HEK293 (cell line): ENCODE measurements around the gene AATK.
"Not testable (repeated sequence)": the region's sequence is repeated elsewhere in the genome, so short reads cannot be mapped to it uniquely, and the experiment has no call there.

Source experiments
- CTCF ChIA-PET: fragments of 350-600 bp; formaldehyde crosslinking; extraction: SDS; loops from one replicate; lab custom pipeline; 2021; ENCODE audit warnings: antibody characterized with exemption; lab: Yijun Ruan, JAX
- POLR2A ChIA-PET: fragments of 300-600 bp; formaldehyde crosslinking; extraction: SDS; loops from one replicate; lab custom pipeline; 2020; ENCODE audit warnings: antibody characterized with exemption, inconsistent platforms; lab: Yijun Ruan, JAX
- H3K27ac ChIP-seq: fragments of 200-500 bp; sonication (Bioruptor generic); 2 replicates; pipeline ENCODE4 v1.5.1; 2014; ENCODE audit warnings: low read depth, low read length, control low read depth, inconsistent platforms; ENCODE audit errors: extremely low read depth
- H3K36me3 ChIP-seq, 2 experiments: fragments of 200-500 bp in 1 of 2; sonication (Bioruptor generic) in 1 of 2; 1 replicate in 1 of 2; 2 replicates in 1 of 2; pipeline ENCODE4 v1.5.1; 2014 to 2017; ENCODE audit warnings: inconsistent platforms in 2 of 2, low read length in 2 of 2; ENCODE audit not compliant: control insufficient read depth in 2 of 2, insufficient read depth in 1 of 2
- H3K4me1 ChIP-seq: fragments of 200-500 bp; sonication (Bioruptor generic); 2 replicates; pipeline ENCODE4 v1.5.1; 2014; ENCODE audit warnings: mild to moderate bottlenecking, low read length, inconsistent platforms; ENCODE audit not compliant: control insufficient read depth, insufficient read depth
- H3K4me3 ChIP-seq: 2 replicates; pipeline ENCODE4 v1.5.1; 2011; ENCODE audit warnings: low read depth, mild to moderate bottlenecking, control low read depth, low read length, moderate library complexity
- H3K9me3 ChIP-seq: fragments of 200-500 bp; sonication (Bioruptor generic); 2 replicates; pipeline ENCODE4 v1.5.1; 2014; ENCODE audit warnings: low read depth, low read length, inconsistent platforms; ENCODE audit not compliant: control insufficient read depth, insufficient read depth
- EGR2 ChIP-seq: fragments of 450-650 bp; formaldehyde crosslinking; IDR thresholded peaks from 2 replicates; pipeline ENCODE4 v1.5.1; 2016; ENCODE audit warnings: low read depth, missing biosample characterization, missing genetic modification characterization
- ZBTB1 ChIP-seq: fragments of 450-650 bp; formaldehyde crosslinking; IDR thresholded peaks from 2 replicates; pipeline ENCODE4 v1.5.1; 2016; ENCODE audit warnings: missing biosample characterization, missing genetic modification characterization
- ZFHX2 ChIP-seq: fragments of 450-650 bp; formaldehyde crosslinking; conservative IDR thresholded peaks from 2 replicates; pipeline ENCODE4 v1.5.1; 2016; ENCODE audit warnings: missing biosample characterization, missing genetic modification characterization
- ZNF302 ChIP-seq: fragments of 450-650 bp; formaldehyde crosslinking; IDR thresholded peaks from 2 replicates; pipeline ENCODE4 v1.5.1; 2016; ENCODE audit warnings: missing biosample characterization, missing genetic modification characterization, low read depth
- ZNF530 ChIP-seq: fragments of 450-650 bp; formaldehyde crosslinking; IDR thresholded peaks from 2 replicates; pipeline ENCODE4 v1.5.1; 2016; ENCODE audit warnings: low read depth, missing biosample characterization, missing genetic modification characterization
- ZSCAN16 ChIP-seq: fragments of 450-650 bp; formaldehyde crosslinking; IDR thresholded peaks from 2 replicates; pipeline ENCODE4 v1.5.1; 2016; ENCODE audit warnings: missing biosample characterization, missing genetic modification characterization
- ZSCAN30 ChIP-seq: fragments of 450-650 bp; IDR thresholded peaks from 2 replicates; pipeline ENCODE4 v1.5.1; 2018; ENCODE audit warnings: missing biosample characterization, mild to moderate bottlenecking, missing genetic modification characterization, moderate library complexity
- TF ChIP-seq, protein P1 (sequence below): fragments of 450-650 bp; formaldehyde crosslinking; IDR thresholded peaks from 2 replicates; pipeline ENCODE4 v1.5.1; 2016; ENCODE audit warnings: missing biosample characterization, missing genetic modification characterization
- TF ChIP-seq, protein P2 (sequence below): fragments of 450-650 bp; formaldehyde crosslinking; IDR thresholded peaks from 2 replicates; pipeline ENCODE4 v1.5.1; 2017; ENCODE audit warnings: missing biosample characterization, missing genetic modification characterization
- TF ChIP-seq, protein P3 (sequence below): fragments of 450-650 bp; formaldehyde crosslinking; IDR thresholded peaks from 2 replicates; pipeline ENCODE4 v1.5.1; 2016; ENCODE audit warnings: missing biosample characterization, missing genetic modification characterization, borderline replicate concordance
- TF ChIP-seq, protein P4 (sequence below): fragments of 450-650 bp; formaldehyde crosslinking; IDR thresholded peaks from 2 replicates; pipeline ENCODE4 v1.5.1; 2016; ENCODE audit warnings: missing biosample characterization, missing genetic modification characterization
- TF ChIP-seq, protein P5 (sequence below): fragments of 450-650 bp; formaldehyde crosslinking; IDR thresholded peaks from 2 replicates; pipeline ENCODE4 v1.5.1; 2017; ENCODE audit warnings: missing biosample characterization, missing genetic modification characterization

The AATK gene

DNA sequence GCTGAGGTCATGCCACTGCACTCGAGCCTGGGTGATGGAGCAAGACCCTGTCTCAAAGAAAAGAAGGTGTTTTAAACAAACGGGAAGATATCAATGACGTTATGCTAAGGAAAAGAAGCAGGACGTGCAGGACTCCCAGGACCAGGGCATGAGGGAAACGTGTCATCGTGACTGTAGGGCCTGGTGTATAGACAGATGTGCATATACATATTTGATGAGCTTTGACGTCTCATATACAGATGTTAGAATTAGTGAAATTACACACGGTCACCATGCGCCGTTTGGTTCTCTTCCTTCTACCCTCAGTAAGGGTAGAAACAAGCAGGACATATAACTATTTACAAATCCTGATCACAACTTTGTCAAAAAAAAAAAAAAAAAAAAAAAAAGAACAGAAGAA, 18.3 kb downstream of the AATK start (continued):
- TF ChIP-seq, protein P1, sequence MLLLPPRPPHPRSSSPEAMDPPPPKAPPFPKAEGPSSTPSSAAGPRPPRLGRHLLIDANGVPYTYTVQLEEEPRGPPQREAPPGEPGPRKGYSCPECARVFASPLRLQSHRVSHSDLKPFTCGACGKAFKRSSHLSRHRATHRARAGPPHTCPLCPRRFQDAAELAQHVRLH (tag by site-specific recombination), result no peak
- TF ChIP-seq ZSCAN30, result no peak
- no peak for TF ChIP-seq ZNF302
- TF ChIP-seq, protein P2, sequence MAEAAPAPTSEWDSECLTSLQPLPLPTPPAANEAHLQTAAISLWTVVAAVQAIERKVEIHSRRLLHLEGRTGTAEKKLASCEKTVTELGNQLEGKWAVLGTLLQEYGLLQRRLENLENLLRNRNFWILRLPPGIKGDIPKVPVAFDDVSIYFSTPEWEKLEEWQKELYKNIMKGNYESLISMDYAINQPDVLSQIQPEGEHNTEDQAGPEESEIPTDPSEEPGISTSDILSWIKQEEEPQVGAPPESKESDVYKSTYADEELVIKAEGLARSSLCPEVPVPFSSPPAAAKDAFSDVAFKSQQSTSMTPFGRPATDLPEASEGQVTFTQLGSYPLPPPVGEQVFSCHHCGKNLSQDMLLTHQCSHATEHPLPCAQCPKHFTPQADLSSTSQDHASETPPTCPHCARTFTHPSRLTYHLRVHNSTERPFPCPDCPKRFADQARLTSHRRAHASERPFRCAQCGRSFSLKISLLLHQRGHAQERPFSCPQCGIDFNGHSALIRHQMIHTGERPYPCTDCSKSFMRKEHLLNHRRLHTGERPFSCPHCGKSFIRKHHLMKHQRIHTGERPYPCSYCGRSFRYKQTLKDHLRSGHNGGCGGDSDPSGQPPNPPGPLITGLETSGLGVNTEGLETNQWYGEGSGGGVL (tag by site-specific recombination), result no peak

DNA sequence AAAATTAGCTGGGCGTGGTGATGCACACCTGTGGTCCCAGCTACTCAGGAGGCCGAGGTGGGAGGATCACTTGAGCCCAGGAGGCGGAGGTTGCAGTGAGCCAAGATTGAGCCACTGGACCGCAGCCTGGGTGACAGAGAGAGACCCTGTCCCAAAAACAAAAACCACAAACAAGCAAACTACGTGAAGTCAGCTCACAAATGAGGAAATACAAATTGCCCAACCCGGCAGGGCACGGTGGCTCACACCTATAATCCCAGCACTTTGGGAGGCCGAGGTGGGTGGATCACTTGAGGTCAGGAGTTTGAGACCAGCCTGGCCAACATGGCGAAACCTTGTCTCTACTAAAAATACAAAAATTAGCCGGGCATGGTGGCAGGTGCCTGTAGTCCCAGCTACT, 19.8 kb downstream of the AATK start:
- H3K9me3 ChIP-seq, POLR2A ChIA-PET, H3K36me3 ChIP-seq, H3K27ac ChIP-seq, H3K4me3 ChIP-seq, H3K4me1 ChIP-seq: not testable (repeated sequence)
- CTCF ChIA-PET, result interaction anchor here (0.6 to 0.7 kb wide), 2 partner anchors 43 to 226 kb away, joined by 3 to 4 read pairs; no protein-coding TSS in a partner anchor

DNA sequence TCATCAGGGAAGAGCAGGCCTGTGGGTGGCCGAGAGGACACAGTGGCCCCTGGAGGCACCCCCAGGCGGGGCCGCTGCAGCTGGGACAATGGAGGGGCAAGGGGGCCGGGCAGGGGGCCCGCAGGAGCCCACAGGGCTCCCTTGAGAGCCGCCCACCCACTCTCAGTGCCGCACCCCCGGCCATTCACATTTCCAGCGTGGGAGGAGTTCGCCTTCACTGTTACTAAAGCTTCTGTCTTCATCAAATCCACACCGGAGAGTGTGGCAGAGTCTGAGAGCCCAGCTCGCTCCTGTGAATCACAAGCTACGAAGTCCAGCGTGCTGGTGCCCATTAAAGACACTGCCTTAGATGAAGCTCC, 21.6 kb downstream of the AATK start:
- H3K9me3 ChIP-seq, result no peaks in the 10 kb centered on the region
- TF ChIP-seq, protein P3, sequence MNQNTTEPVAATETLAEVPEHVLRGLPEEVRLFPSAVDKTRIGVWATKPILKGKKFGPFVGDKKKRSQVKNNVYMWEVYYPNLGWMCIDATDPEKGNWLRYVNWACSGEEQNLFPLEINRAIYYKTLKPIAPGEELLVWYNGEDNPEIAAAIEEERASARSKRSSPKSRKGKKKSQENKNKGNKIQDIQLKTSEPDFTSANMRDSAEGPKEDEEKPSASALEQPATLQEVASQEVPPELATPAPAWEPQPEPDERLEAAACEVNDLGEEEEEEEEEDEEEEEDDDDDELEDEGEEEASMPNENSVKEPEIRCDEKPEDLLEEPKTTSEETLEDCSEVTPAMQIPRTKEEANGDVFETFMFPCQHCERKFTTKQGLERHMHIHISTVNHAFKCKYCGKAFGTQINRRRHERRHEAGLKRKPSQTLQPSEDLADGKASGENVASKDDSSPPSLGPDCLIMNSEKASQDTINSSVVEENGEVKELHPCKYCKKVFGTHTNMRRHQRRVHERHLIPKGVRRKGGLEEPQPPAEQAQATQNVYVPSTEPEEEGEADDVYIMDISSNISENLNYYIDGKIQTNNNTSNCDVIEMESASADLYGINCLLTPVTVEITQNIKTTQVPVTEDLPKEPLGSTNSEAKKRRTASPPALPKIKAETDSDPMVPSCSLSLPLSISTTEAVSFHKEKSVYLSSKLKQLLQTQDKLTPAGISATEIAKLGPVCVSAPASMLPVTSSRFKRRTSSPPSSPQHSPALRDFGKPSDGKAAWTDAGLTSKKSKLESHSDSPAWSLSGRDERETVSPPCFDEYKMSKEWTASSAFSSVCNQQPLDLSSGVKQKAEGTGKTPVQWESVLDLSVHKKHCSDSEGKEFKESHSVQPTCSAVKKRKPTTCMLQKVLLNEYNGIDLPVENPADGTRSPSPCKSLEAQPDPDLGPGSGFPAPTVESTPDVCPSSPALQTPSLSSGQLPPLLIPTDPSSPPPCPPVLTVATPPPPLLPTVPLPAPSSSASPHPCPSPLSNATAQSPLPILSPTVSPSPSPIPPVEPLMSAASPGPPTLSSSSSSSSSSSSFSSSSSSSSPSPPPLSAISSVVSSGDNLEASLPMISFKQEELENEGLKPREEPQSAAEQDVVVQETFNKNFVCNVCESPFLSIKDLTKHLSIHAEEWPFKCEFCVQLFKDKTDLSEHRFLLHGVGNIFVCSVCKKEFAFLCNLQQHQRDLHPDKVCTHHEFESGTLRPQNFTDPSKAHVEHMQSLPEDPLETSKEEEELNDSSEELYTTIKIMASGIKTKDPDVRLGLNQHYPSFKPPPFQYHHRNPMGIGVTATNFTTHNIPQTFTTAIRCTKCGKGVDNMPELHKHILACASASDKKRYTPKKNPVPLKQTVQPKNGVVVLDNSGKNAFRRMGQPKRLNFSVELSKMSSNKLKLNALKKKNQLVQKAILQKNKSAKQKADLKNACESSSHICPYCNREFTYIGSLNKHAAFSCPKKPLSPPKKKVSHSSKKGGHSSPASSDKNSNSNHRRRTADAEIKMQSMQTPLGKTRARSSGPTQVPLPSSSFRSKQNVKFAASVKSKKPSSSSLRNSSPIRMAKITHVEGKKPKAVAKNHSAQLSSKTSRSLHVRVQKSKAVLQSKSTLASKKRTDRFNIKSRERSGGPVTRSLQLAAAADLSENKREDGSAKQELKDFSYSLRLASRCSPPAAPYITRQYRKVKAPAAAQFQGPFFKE, result no peak
- TF ChIP-seq ZSCAN16 (tag by site-specific recombination) (no peak), ZFHX2 (tag by site-specific recombination) (peak; percentile 64), ZNF530 (tag by site-specific recombination) (no peak), ZBTB1 (tag by site-specific recombination) (no peak), ZNF302 (no peak), EGR2 (tag by site-specific recombination) (peak; percentile 41; the same call in 1 of the 2 replicates)
- TF ChIP-seq, protein P4, sequence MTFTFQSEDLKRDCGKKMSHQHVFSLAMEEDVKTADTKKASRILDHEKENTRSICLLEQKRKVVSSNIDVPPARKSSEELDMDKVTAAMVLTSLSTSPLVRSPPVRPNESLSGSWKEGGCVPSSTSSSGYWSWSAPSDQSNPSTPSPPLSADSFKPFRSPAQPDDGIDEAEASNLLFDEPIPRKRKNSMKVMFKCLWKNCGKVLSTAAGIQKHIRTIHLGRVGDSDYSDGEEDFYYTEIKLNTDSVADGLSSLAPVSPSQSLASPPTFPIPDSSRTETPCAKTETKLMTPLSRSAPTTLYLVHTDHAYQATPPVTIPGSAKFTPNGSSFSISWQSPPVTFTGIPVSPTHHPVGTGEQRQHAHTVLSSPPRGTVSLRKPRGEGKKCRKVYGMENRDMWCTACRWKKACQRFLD, result no peak
- TF ChIP-seq, protein P5, sequence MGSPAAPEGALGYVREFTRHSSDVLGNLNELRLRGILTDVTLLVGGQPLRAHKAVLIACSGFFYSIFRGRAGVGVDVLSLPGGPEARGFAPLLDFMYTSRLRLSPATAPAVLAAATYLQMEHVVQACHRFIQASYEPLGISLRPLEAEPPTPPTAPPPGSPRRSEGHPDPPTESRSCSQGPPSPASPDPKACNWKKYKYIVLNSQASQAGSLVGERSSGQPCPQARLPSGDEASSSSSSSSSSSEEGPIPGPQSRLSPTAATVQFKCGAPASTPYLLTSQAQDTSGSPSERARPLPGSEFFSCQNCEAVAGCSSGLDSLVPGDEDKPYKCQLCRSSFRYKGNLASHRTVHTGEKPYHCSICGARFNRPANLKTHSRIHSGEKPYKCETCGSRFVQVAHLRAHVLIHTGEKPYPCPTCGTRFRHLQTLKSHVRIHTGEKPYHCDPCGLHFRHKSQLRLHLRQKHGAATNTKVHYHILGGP (tag by site-specific recombination), result no peak
- no peaks in the 10 kb centered on the region for H3K4me1 ChIP-seq
- H3K27ac ChIP-seq, result no peak overlapping the region
- no peaks in the 10 kb centered on the region for H3K36me3 ChIP-seq
- no peak overlapping the region for H3K4me3 ChIP-seq
- CTCF ChIA-PET, result interaction anchor here (0.9 to 1.7 kb wide), 4 partner anchors 11 to 86 kb away, joined by 3 to 7 read pairs (median 3); no protein-coding TSS in a partner anchor
- POLR2A ChIA-PET, result no interaction called here
